SK-N-SH treated with all-trans-retinoic acid at 6 μM for 48 hours (cell line): ENCODE data around the gene ADPRHL1.

ENCODE experiments used
- CREB5 ChIP-seq: fragments of 250-450 bp; sonication (Bioruptor Pico); IDR thresholded peaks from 2 replicates; pipeline ENCODE4 v1.5.1; 2020; ENCODE audit warnings: low read depth, mild to moderate bottlenecking, moderate library complexity
- RARB ChIP-seq: fragments of 250-450 bp; sonication (Bioruptor Pico); IDR thresholded peaks from 2 replicates; pipeline ENCODE4 v1.8.0; 2021; ENCODE audit warnings: mild to moderate bottlenecking, moderate library complexity
- SNAI2 ChIP-seq: fragments of 250-450 bp; sonication (Bioruptor Pico); IDR thresholded peaks from 2 replicates; pipeline ENCODE4 v1.5.0; 2020; ENCODE audit warnings: mild to moderate bottlenecking, moderate library complexity
- TCF4 ChIP-seq: fragments of 250-450 bp; sonication (Bioruptor Pico); IDR thresholded peaks from 2 replicates; pipeline ENCODE4 v1.8.0; 2021; ENCODE audit warnings: mild to moderate bottlenecking, moderate library complexity, borderline replicate concordance
- TOX ChIP-seq: fragments of 250-450 bp; sonication (Bioruptor Pico); IDR thresholded peaks from 2 replicates; pipeline ENCODE4 v1.8.0; 2021; ENCODE audit warnings: mild to moderate bottlenecking, moderate library complexity, borderline replicate concordance
- ZC3H10 ChIP-seq: fragments of 250-450 bp; sonication (Bioruptor Pico); IDR thresholded peaks from 2 replicates; pipeline ENCODE4 v1.5.1; 2021; ENCODE audit warnings: mild to moderate bottlenecking, moderate library complexity
- ZFP30 ChIP-seq: fragments of 450-650 bp; formaldehyde crosslinking; IDR thresholded peaks from 2 replicates; pipeline ENCODE4 v1.5.0; 2022; ENCODE audit warnings: mild to moderate bottlenecking, moderate library complexity
- ZNF70 ChIP-seq: fragments of 450-650 bp; formaldehyde crosslinking; IDR thresholded peaks from 2 replicates; pipeline ENCODE4 v1.5.0; 2020; ENCODE audit warnings: mild to moderate bottlenecking, moderate library complexity
- ZNF8 ChIP-seq: fragments of 450-650 bp; formaldehyde crosslinking; IDR thresholded peaks from 2 replicates; pipeline ENCODE4 v1.5.0; 2020; ENCODE audit warnings: mild to moderate bottlenecking, moderate library complexity

GRCh38 chr13:113500530-113501265 lies 47.4 kb upstream of the ADPRHL1 start:
- TF ChIP-seq ZNF8 (CRISPR knock-in tag) = no peak
- no peak for TF ChIP-seq CREB5 (CRISPR knock-in tag)
- TF ChIP-seq ZC3H10 (CRISPR knock-in tag) = no peak
- TF ChIP-seq TCF4 (CRISPR knock-in tag) = no peak
- no peak for TF ChIP-seq ZFP30
- no peak for TF ChIP-seq SNAI2 (CRISPR knock-in tag)
- no peak for TF ChIP-seq TOX
- no peak for TF ChIP-seq ZNF70 (CRISPR knock-in tag)
- TF ChIP-seq RARB (CRISPR knock-in tag) = no peak
